Caki2 (cell line): ENCODE results near the gene GP5. TPM values are rescaled to one million over a fixed set of nuclear protein-coding genes. Genes with fewer than 3 reads are reported as not detected.

Source experiments
- DNase-seq: peaks from one replicate; pipeline ENCODE4 v3.0.0-alpha.2; 2015; ENCODE audit warnings: low read depth
- in situ Hi-C: cut with HindIII; loops from 2 replicates; pipeline ENCODE4 v1.10.0; 2016; ENCODE audit warnings: low sequenced_read_pairs, low pct_unique_long_range_greater_than_20kb, mixed read lengths
- total RNA-seq: library from RNA; depleted of rRNA; stranded (reverse); fragments of >200 nt; shearing (Covaris generic); gene quantifications from 2 replicates; pipeline ENCODE4 v1.2.3, GENCODE V29; 2014; ENCODE audit warnings: low replicate concordance; rRNA removed

The GP5 gene
- total RNA-seq, 1 experiment from 2014 or later: not detected

GRCh38 chr3:194364652-194365434 is 34.2 kb downstream of the GP5 start:
- no peak for DNase-seq
- in situ Hi-C loops: no loop called here

- DNase-seq: no peak
Measured at GRCh38 chr3:194364314-194364651, 34.8 kb downstream of the GP5 start.

GRCh38 chr3:194360568-194360967 is 38.5 kb downstream of the GP5 start:
- no peak for DNase-seq
- in situ Hi-C loops: no loop called here

More at GRCh38 chr3:194364314-194364651, 34.8 kb downstream of the GP5 start:
- in situ Hi-C loops: no loop called here

GRCh38 chr3:194357681-194358080 is 41.4 kb downstream of the GP5 start:
- in situ Hi-C loops: no loop called here
- DNase-seq: no peak

GRCh38 chr3:194355379-194355778 is 43.7 kb downstream of the GP5 start:
- in situ Hi-C loops: no loop called here
- no peak for DNase-seq

- in situ Hi-C loops: no loop called here
- DNase-seq: no peak
Measured at GRCh38 chr3:194354315-194354714, 44.8 kb downstream of the GP5 start.

- DNase-seq: no peak
- in situ Hi-C loops: no loop called here
Measured at GRCh38 chr3:194352667-194353246, 46.3 kb downstream of the GP5 start.

GRCh38 chr3:194351952-194352536 is 47.0 kb downstream of the GP5 start:
- in situ Hi-C loops: no loop called here
- DNase-seq: no peak

- no peak for DNase-seq
- in situ Hi-C loops: no loop called here
Measured at GRCh38 chr3:194351080-194351672, 47.9 kb downstream of the GP5 start, which contains the start of gene CPN2. Gene CPN2 (minus strand): TSS chr3:194351328. CDS start chr3:194342702, 8,626 bp downstream.

- in situ Hi-C loops: no loop called here
- DNase-seq: no peak
Measured at GRCh38 chr3:194350726-194351071, 48.4 kb downstream of the GP5 start.

GRCh38 chr3:194348354-194348753 is 50.7 kb downstream of the GP5 start:
- in situ Hi-C loops: no loop called here
- DNase-seq: no peak

- in situ Hi-C loops: no loop called here
- DNase-seq: no peak
Measured at GRCh38 chr3:194346621-194347020, 52.4 kb downstream of the GP5 start.

- DNase-seq: no peak
Measured at GRCh38 chr3:194346035-194346434, 53.0 kb downstream of the GP5 start.

More at GRCh38 chr3:194346035-194346434, 53.0 kb downstream of the GP5 start:
- in situ Hi-C loops: no loop called here

Other genes starting within 250 kb of the GP5 start
- not detected in 2 replicates for gene CPN2, start 47.9 kb downstream of the GP5 start, total RNA-seq
- gene LRRC15, start 29.5 kb downstream of the GP5 start, total RNA-seq: not detected in 2 replicates
- 47.7 and 91.8 TPM in 2 replicates for gene ATP13A3, start 87.7 kb upstream of the GP5 start, total RNA-seq
- gene TMEM44, start 234.2 kb upstream of the GP5 start, total RNA-seq: 4.0 and 17.5 TPM in 2 replicates